ENCODE data around the gene CLDN9.

DNA sequence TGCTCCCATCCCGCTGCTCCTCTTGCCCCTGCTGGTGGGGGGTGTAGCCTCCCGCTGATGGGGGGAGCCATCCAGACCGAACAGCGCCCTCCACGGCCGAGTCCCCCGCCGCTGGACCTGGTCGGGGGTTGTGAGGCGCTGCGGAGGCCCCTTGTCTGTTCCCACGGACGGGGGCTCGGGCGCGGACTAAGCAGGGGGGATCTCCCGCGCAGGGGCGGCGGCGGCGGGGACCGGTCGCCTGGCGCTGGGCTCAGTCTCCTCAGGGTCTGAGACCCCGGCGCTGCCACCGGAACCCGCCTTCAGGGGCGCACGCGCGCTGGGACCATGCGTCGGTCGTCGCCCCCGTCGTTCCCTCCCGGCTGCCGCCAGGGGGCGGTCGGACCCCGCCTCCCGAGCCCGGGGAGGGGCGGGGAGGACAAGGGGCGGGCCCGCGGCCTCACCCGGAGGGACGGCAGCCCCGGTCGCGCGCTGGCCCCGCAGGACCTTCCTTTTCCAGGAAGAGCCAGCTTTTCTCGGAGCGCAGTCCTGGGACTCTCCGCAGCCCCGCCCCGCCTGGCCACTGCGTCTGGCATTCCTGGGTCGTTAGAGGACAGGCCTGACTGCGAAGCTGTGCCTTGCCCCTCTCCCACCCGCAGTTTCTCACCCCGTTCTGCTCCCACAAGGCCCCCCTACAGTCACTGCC lies 46.5 kb downstream of the CLDN9 start:
- no peak for TF ChIP-seq POLR2A (IDR thresholded peaks at IDR 0.05; ENCODE audit: low read length)
- no peak for TF ChIP-seq GATA1 (IDR thresholded peaks at IDR 0.05; ENCODE audit: low read depth, low read length)
